PC-3 (cell line): ENCODE results near the gene ARF3. TPM values are rescaled to one million over a fixed set of nuclear protein-coding genes. Genes with fewer than 3 reads are reported as not detected.

Source experiments
- ATAC-seq: fragments of 200-7000 bp; cut with Tn5 transposase; 2 replicates; pipeline ENCODE4 v1.9.1; 2020; ENCODE audit warnings: mild to moderate bottlenecking, moderate library complexity
- BruUV-seq: library from RNA; stranded (reverse); fragments of 400-500 nt; replicated peaks from 2 replicates; lab custom pipeline; 2021; lab: Mats Ljungman, UMichigan
- CTCF ChIA-PET: fragments of 300-600 bp; sonication (Branson Sonifier 250); formaldehyde crosslinking; loops from one replicate; lab custom pipeline; 2022; ENCODE audit warnings: antibody characterized with exemption; lab: Charles Lee
- POLR2A ChIA-PET: fragments of 300-600 bp; sonication (Branson Sonifier 250); formaldehyde crosslinking; loops from one replicate; lab custom pipeline; 2022; ENCODE audit warnings: antibody characterized with exemption; ENCODE audit not compliant: unreplicated experiment; lab: Charles Lee
- DNase-seq: peaks from one replicate; pipeline ENCODE4 v3.0.0-alpha.2; 2015
- H2AFZ ChIP-seq: fragments of 300-600 bp; sonication (generic); 2 replicates; pipeline ENCODE4 v1.6.0; 2016; ENCODE audit warnings: antibody characterized with exemption, low read length
- H3F3A ChIP-seq: fragments of 300-600 bp; sonication (generic); one replicate; pipeline ENCODE4 v1.6.0; 2017; ENCODE audit warnings: antibody characterized with exemption, low read length, control low read depth, mild to moderate bottlenecking; ENCODE audit not compliant: unreplicated experiment
- H3K27ac ChIP-seq: fragments of 300-600 bp; sonication (generic); 2 replicates; pipeline ENCODE4 v1.5.1; 2016; ENCODE audit warnings: mild to moderate bottlenecking, low read length
- H3K27me3 ChIP-seq: fragments of 300-600 bp; sonication (generic); 2 replicates; pipeline ENCODE4 v1.6.1; 2016; ENCODE audit warnings: low read length, mixed read lengths
- H3K36me3 ChIP-seq: fragments of 300-600 bp; sonication (generic); 2 replicates; pipeline ENCODE4 v1.6.1; 2016; ENCODE audit warnings: low read depth, mixed run types, low read length, mixed read lengths
- H3K4me1 ChIP-seq: fragments of 300-600 bp; sonication (generic); 2 replicates; pipeline ENCODE4 v1.5.1; 2016; ENCODE audit warnings: low read length; ENCODE audit not compliant: insufficient read depth
- H3K4me2 ChIP-seq: fragments of 300-600 bp; sonication (generic); 2 replicates; pipeline ENCODE4 v1.6.0; 2016; ENCODE audit warnings: low read length
- H3K4me3 ChIP-seq: fragments of 300-600 bp; sonication (generic); 2 replicates; pipeline ENCODE4 v1.5.1; 2016; ENCODE audit warnings: mild to moderate bottlenecking, low read length, mixed read lengths
- H3K79me2 ChIP-seq: fragments of 300-600 bp; sonication (generic); 2 replicates; pipeline ENCODE4 v1.6.1; 2017; ENCODE audit warnings: low read length, mixed read lengths
- H3K9ac ChIP-seq: fragments of 300-600 bp; sonication (generic); 2 replicates; pipeline ENCODE4 v1.6.0; 2016; ENCODE audit warnings: mild to moderate bottlenecking, low read length
- H3K9me2 ChIP-seq: fragments of 300-600 bp; sonication (generic); replicated peaks from 2 replicates; pipeline ENCODE4 v1.6.1; 2016; ENCODE audit warnings: mixed run types, low read length, mixed read lengths
- H3K9me3 ChIP-seq: fragments of 300-600 bp; sonication (generic); 2 replicates; pipeline ENCODE4 v1.6.1; 2016; ENCODE audit warnings: low read length, mixed read lengths
- H4K20me1 ChIP-seq: fragments of 300-600 bp; sonication (generic); 2 replicates; pipeline ENCODE4 v1.6.1; 2016; ENCODE audit warnings: low read length, mixed read lengths
- CTCF ChIP-seq: fragments of 300-600 bp; sonication (generic); conservative IDR thresholded peaks from 2 replicates; pipeline ENCODE4 v1.5.1; 2017; ENCODE audit warnings: antibody characterized with exemption, low read depth, mild to moderate bottlenecking, low read length
- EZH2 ChIP-seq: fragments of 300-600 bp; sonication (generic); IDR thresholded peaks from one replicate; pipeline ENCODE4 v1.6.1; 2017; ENCODE audit warnings: antibody characterized with exemption, mild to moderate bottlenecking, low read length; ENCODE audit not compliant: unreplicated experiment
- EZH2phosphoT487 ChIP-seq: fragments of 300-600 bp; sonication (generic); IDR thresholded peaks from 2 replicates; pipeline ENCODE4 v1.6.1; 2018; ENCODE audit warnings: mild to moderate bottlenecking, antibody characterized with exemption, low read length, borderline replicate concordance
- intact Hi-C: fragments of 100-400 bp; cut with micrococcal nuclease; formaldehyde crosslinking; loops from 2 replicates; pipeline ENCODE4 v1.9.0; 2023
- total RNA-seq: library from RNA; depleted of rRNA; stranded (reverse); fragments of >200 nt; gene quantifications from 2 replicates; pipeline ENCODE4 v1.2.3, GENCODE V29; 2014

ARF3 gene
- total RNA-seq, 1 experiment from 2014 or later: 85.5 TPM

DNA sequence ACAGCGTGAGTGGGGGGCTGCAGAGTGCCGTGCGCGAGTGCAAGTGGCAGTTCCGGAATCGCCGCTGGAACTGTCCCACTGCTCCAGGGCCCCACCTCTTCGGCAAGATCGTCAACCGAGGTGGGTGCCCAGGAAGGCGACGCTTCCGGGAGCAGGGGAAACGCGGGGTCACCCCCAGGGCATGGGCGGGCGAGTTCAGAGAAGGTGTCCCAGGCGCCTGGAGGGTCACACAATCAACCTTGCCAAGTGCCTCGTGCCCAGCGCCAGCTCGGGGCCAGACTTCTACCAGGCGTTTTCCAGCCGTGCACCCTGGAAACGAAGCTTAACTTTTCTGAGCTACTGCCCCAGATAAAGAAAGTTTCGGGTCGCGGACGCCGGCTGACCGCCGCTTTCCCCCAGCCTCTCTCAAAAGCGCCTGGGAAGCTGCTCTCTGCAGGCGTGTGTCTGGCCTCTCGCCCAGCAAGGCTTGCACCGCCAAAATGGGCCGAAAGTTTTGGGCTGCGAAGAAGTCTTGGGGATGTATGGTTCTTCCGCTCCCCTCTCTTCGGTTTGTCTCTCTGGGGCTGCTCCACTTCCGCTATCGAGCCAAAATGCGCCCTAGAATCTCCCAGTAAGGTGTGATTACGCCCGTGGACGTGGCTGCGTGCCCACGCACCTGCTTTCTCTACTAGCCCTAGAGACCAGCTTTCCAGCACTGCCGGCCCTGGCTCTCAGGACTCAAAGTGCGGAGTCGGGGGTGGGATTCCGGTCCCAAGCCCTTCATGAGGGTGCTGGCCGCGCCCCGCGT is 22.5 kb upstream of the ARF3 start:
- no peaks in the 10 kb centered on the region for H4K20me1 ChIP-seq
- DNase-seq: no peak
- H3K4me1 ChIP-seq: peaks cover 29% of the 10 kb centered on the region
- peak overlapping the region; percentile 74 for H2AFZ ChIP-seq
- no peaks in the 10 kb centered on the region for H3K9me3 ChIP-seq
- ChIA-PET POLR2A (no interaction called here), CTCF (interaction anchor here (0.5 to 0.7 kb wide), 3 partner anchors 14 to 23 kb away, joined by 3 read pairs; partner anchors contain the start of genes ARF3 and DDN)
- H3K36me3 ChIP-seq: no peaks in the 10 kb centered on the region
- peak overlapping the region; percentile 67 for H3K4me3 ChIP-seq
- no peak overlapping the region for H3K27ac ChIP-seq
- BruUV-seq: no TSS peak
- intact Hi-C loops: loop anchor here (5.0 kb wide), 1 partner anchor 127 kb away; the partner anchor contains the start of gene DDX23
- no peaks in the 10 kb centered on the region for H3K9me2 ChIP-seq
- peak overlapping the region; percentile 94 for H3K4me2 ChIP-seq
- H3K9ac ChIP-seq: no peak overlapping the region
- peaks cover 52% of the 10 kb centered on the region for H3K27me3 ChIP-seq
- no peak for ATAC-seq
- peak; percentile 12 for TF ChIP-seq EZH2
- no peak for TF ChIP-seq CTCF
- no peak for TF ChIP-seq EZH2phosphoT487
- no peaks in the 10 kb centered on the region for H3K79me2 ChIP-seq
- no peaks in the 10 kb centered on the region for H3F3A ChIP-seq

GRCh38 chr12:48978741-48979601 is 21.7 kb upstream of the ARF3 start:
- H3K9ac ChIP-seq: no peak overlapping the region
- H3K4me2 ChIP-seq: peak overlapping the region; percentile 94

More at GRCh38 chr12:48978741-48979601, 21.7 kb upstream of the ARF3 start:
- ChIA-PET POLR2A (no interaction called here), CTCF (interaction anchor here (0.5 to 0.8 kb wide), 5 partner anchors 15 to 125 kb away, joined by 3 read pairs; partner anchors contain the start of genes ARF3 and DDN)
- DNase-seq (no peak), ATAC-seq (peak; percentile 52)
- H3K36me3 ChIP-seq: no peaks in the 10 kb centered on the region
- intact Hi-C loops: no loop called here
- H3K9me2 ChIP-seq: no peaks in the 10 kb centered on the region
- peak overlapping the region; percentile 74 for H2AFZ ChIP-seq
- TF ChIP-seq EZH2 (peak; percentile 12), CTCF (no peak)
- H3K9me3 ChIP-seq: no peaks in the 10 kb centered on the region
- H3F3A ChIP-seq: no peaks in the 10 kb centered on the region
- H3K27ac ChIP-seq: no peak overlapping the region
- peak overlapping the region; percentile 67 for H3K4me3 ChIP-seq
- peaks cover 52% of the 10 kb centered on the region for H3K27me3 ChIP-seq
- H3K4me1 ChIP-seq: peaks cover 29% of the 10 kb centered on the region
- no peaks in the 10 kb centered on the region for H3K79me2 ChIP-seq
- BruUV-seq: no TSS peak
- no peaks in the 10 kb centered on the region for H4K20me1 ChIP-seq
